ENCODE data around the gene ZAP70.

DNA sequence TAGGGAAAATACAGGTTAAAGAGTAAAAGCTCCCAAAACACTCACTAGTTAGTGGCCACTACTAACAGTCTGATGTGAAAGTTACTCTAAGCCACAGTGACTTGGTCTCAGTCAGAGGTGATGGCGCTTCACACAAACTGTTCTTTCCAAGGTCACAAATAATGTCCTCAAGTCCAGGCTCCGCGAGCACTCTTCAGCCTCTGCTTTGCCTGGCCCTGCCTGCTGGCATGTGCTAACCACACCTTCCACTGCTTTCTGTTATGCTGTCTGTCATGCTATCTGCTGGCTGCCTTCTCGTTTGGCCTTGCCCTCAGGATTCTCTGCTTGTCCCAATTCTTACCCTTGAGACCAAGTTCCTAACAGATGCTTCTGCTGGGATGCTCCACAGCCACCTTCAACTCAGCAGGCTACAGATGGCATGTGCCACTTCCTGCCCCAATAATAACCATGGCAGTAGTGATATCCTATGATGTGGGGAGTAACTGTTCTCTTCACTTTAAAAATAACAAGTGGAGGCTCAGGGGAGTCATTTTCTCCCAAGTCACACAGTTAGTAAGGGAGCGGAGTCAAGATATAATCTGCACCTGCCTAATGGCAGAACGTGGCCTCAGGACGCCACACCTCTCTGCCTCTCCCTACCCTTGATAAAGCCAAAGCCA lies 75.7 kb downstream of the ZAP70 start:
- TF ChIP-seq, protein P1, sequence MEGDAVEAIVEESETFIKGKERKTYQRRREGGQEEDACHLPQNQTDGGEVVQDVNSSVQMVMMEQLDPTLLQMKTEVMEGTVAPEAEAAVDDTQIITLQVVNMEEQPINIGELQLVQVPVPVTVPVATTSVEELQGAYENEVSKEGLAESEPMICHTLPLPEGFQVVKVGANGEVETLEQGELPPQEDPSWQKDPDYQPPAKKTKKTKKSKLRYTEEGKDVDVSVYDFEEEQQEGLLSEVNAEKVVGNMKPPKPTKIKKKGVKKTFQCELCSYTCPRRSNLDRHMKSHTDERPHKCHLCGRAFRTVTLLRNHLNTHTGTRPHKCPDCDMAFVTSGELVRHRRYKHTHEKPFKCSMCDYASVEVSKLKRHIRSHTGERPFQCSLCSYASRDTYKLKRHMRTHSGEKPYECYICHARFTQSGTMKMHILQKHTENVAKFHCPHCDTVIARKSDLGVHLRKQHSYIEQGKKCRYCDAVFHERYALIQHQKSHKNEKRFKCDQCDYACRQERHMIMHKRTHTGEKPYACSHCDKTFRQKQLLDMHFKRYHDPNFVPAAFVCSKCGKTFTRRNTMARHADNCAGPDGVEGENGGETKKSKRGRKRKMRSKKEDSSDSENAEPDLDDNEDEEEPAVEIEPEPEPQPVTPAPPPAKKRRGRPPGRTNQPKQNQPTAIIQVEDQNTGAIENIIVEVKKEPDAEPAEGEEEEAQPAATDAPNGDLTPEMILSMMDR (IDR thresholded peaks at IDR 0.05), result no peak
- no peak for TF ChIP-seq POLR2A (IDR thresholded peaks at IDR 0.05)
